Central memory CD4-positive, alpha-beta T cell (primary cell): ENCODE results near the gene C6orf141.

ENCODE experiments used
- DNase-seq: peaks from one replicate; pipeline ENCODE4 v3.0.0; 2022
- total RNA-seq, 3 experiments: gene quantifications; one replicate each; lab custom pipeline; 2026; lab: John Stamatoyannopoulos, UW

The C6orf141 gene
- total RNA-seq, result 0 to 0.14 (median 0) reads per million in 3 experiments

- DNase-seq, result no peak
Observed at GRCh38 chr6:49550492-49551077, at the start of gene C6orf141. Gene C6orf141 (plus strand): TSS chr6:49550668. CDS start chr6:49550793, 125 bp downstream.

GRCh38 chr6:49504666-49505065, 45.8 kb upstream of the C6orf141 start:
- no peak for DNase-seq

GRCh38 chr6:49506569-49507111, 43.8 kb upstream of the C6orf141 start:
- DNase-seq, result no peak

- DNase-seq, result no peak
Observed at GRCh38 chr6:49509342-49509741, 41.1 kb upstream of the C6orf141 start.

- DNase-seq, result no peak
Observed at GRCh38 chr6:49513153-49513989, 37.1 kb upstream of the C6orf141 start.

GRCh38 chr6:49514571-49515484, 35.6 kb upstream of the C6orf141 start:
- no peak for DNase-seq

- no peak for DNase-seq
Observed at GRCh38 chr6:49515485-49516146, 34.9 kb upstream of the C6orf141 start.

GRCh38 chr6:49516147-49516505, 34.3 kb upstream of the C6orf141 start:
- DNase-seq, result no peak

- DNase-seq, result no peak
Observed at GRCh38 chr6:49517919-49518318, 32.5 kb upstream of the C6orf141 start.

- DNase-seq, result no peak
Observed at GRCh38 chr6:49519660-49520059, 30.8 kb upstream of the C6orf141 start.

- DNase-seq, result no peak
Observed at GRCh38 chr6:49522710-49523593, 27.5 kb upstream of the C6orf141 start.

GRCh38 chr6:49523901-49524300, 26.6 kb upstream of the C6orf141 start:
- DNase-seq, result no peak

- DNase-seq, result no peak
Observed at GRCh38 chr6:49524541-49524940, 25.9 kb upstream of the C6orf141 start.

- DNase-seq, result no peak
Observed at GRCh38 chr6:49526598-49526997, 23.9 kb upstream of the C6orf141 start.

- DNase-seq, result no peak
Observed at GRCh38 chr6:49527320-49527719, 23.1 kb upstream of the C6orf141 start.

- DNase-seq, result no peak
Observed at GRCh38 chr6:49528571-49528970, 21.9 kb upstream of the C6orf141 start.

GRCh38 chr6:49530141-49530776, 20.2 kb upstream of the C6orf141 start:
- no peak for DNase-seq

- peak; percentile 6 for DNase-seq
Observed at GRCh38 chr6:49531774-49532569, 18.5 kb upstream of the C6orf141 start.

- DNase-seq, result no peak
Observed at GRCh38 chr6:49535795-49536194, 14.7 kb upstream of the C6orf141 start.

- no peak for DNase-seq
Observed at GRCh38 chr6:49539102-49539501, 11.4 kb upstream of the C6orf141 start.
